GM21723 (cell line): ENCODE measurements around the gene RPL3.

Experiments used
- ATAC-seq: cut with Tn5 transposase; IDR thresholded peaks from one replicate; pipeline ENCODE4 v1.9.1; 2021; ENCODE audit warnings: mild to moderate bottlenecking, moderate library complexity; ENCODE audit not compliant: unreplicated experiment

RPL3 gene

DNA sequence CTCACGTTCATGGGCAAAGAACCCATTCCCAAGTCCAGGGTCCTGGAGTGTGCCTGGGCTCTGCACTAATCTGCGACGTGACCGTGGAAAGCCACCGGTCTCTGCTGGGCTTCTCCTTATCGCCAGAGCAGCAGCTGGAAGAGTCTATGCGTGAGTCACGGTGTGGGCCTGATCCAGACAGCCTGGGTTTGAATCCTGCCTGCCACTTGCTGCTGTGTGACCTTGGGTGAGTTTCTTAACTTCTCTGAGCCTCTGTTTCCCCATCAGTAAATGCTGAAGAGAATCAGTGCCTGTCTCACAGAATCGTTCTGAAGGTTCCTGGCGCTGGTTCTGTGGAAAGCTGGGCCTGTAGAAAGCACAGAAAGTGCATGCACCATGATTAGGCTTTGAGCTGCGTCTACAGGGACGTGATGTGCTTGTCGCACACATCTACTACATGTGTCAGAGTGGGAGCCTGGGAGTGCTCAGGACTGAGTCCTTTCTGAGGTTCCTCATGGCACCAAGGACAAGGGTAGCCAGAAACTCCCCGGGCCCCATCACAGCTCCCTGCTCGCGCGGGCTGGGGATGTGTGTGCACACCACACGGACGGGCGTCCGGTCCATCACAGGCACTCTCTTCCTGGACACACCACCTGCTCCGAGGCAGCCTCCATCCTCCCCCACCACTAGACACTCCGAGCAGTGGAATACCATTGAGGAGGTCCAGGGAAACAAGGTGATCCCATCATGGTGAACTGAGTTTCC lies 54.1 kb downstream of the RPL3 start:
- no peak for ATAC-seq

DNA sequence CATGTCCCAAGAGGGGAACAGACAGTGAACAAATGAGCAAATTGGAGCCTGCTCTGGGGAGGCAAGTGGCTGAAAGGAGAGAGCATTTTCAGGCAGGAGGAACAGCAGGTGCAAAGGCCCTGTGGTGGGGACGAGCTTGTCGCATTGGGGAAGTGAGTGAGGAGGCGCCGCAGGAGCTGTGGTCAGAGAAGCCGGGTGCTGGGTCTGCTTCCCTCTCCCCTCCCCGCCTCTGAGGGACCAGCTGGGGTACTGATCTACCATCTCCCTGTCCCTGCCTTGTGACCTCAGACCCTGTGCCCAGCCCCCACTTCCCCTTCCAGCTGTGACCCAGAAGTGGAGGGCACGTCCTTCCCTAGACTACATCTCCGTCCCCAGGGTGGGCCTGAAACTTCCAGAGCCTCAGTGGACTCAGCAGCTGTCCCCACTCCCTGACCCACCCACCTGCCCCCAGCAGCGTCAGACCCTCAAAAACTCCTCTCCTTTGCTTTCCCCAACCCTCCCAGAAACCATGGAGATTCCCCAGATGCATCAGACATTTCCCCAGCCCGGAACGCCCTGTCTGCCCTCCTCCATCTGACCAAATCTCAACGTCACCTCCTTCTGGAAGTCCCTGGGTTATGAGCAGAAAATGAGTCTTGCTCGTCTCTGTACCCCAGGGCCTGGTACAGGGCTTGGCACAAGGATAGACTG lies 54.9 kb downstream of the RPL3 start:
- ATAC-seq = no peak

DNA sequence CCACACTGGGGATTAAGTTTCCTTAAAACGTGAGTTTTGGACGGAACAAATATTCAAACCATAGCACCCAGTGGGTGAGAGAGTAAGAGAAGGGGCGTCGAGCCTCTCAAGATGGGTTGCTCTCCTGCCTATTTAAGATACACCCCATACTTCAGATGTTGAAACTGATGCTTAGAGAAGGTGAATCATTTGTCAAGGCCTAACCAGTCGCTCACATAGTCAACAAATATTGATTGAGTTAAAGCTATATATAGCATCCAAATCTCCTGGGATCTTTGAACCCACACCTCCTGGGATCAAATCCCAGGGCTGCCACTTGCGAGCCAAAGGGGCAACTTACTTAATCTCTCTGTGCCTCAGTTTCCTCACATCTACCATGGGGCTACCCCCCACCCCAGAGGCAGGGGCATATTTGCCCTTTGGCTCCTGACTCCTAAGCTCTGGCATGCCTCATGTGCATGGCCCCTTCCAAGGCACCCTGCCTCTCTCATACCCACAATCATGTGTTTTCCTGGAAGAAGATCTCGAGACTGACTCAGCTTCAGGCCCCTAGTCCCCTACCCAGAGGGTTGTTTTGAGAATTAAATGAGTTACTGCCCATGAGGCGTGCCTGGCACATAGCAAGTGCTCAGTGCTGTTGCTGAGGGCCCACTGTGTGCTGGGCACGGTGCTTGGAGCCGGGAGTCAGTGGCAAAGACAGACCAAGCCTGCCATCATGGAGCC lies 55.6 kb downstream of the RPL3 start:
- no peak for ATAC-seq
